HepG2 (cell line): ENCODE results near the gene REPS2. TPM values are rescaled to one million over a fixed set of nuclear protein-coding genes. Genes with fewer than 3 reads are reported as not detected.

ENCODE experiments used
- ATAC-seq: fragments of 200-7000 bp; cut with Tn5 transposase; 3 replicates; pipeline ENCODE4 v1.9.1; 2020; ENCODE audit warnings: mild to moderate bottlenecking, moderate library complexity
- BruUV-seq: library from RNA; stranded (reverse); fragments of 400-500 nt; replicated peaks from 2 replicates; lab custom pipeline; 2021; lab: Mats Ljungman, UMichigan
- CTCF ChIA-PET: fragments of 300-600 bp; formaldehyde crosslinking; extraction: SDS; loops from one replicate; lab custom pipeline; 2021; ENCODE audit warnings: low total read pairs, inconsistent platforms, low intra/inter-chr PET ratio; lab: Yijun Ruan, JAX
- POLR2A ChIA-PET: fragments of 350-600 bp; sonication (Branson Sonifier 250); formaldehyde crosslinking; loops from one replicate; lab custom pipeline; 2020; ENCODE audit warnings: antibody characterized with exemption, inconsistent platforms; lab: Yijun Ruan, JAX
- DNase-seq: peaks from one replicate; pipeline ENCODE4 v3.0.0-alpha.2; 2015; ENCODE audit warnings: low spot score
- FAIRE-seq: peaks from 3 replicates; lab custom pipeline; 2011; peaks lifted over from hg19 to GRCh38; lab: Jason Lieb, UNC
- H2AFZ ChIP-seq: one replicate; pipeline ENCODE4 v1.6.1; 2011; ENCODE audit warnings: low read length, inconsistent platforms
- H3K27ac ChIP-seq: fragments of 300-600 bp; 3 replicates; pipeline ENCODE4 v1.8.0; 2011; ENCODE audit warnings: mixed run types, mild to moderate bottlenecking, mixed read lengths, low read length, inconsistent platforms; ENCODE audit not compliant: insufficient read depth; ENCODE audit errors: extremely low read length
- H3K27me3 ChIP-seq, 2 experiments: fragments of 200-600 bp in 1 of 2; 2 replicates in 1 of 2; 3 replicates in 1 of 2; pipeline versions ENCODE4 v1.6.0 to v1.8.0; 2011; ENCODE audit warnings: low read length in 2 of 2, mild to moderate bottlenecking in 2 of 2, moderate library complexity in 2 of 2, inconsistent platforms in 1 of 2; ENCODE audit not compliant: insufficient read depth in 2 of 2, control insufficient read depth in 1 of 2
- H3K36me3 ChIP-seq, 2 experiments: fragments of 200-600 bp in 1 of 2; replicated peaks in 1 of 2; 2 replicates in 1 of 2; 3 replicates in 1 of 2; pipeline versions ENCODE4 v1.5.1 to v1.8.0; 2011; ENCODE audit warnings: low read length in 2 of 2, inconsistent platforms in 1 of 2; ENCODE audit not compliant: insufficient read depth in 2 of 2, control insufficient read depth in 1 of 2
- H3K4me1 ChIP-seq: 2 replicates; pipeline ENCODE4 v1.5.1; 2012; ENCODE audit warnings: low read length, inconsistent platforms; ENCODE audit not compliant: insufficient read depth
- H3K4me2 ChIP-seq: 2 replicates; pipeline ENCODE4 v1.6.0; 2011; ENCODE audit warnings: low read depth, low read length, inconsistent platforms
- H3K4me3 ChIP-seq, 3 experiments: fragments of 200-600 bp in 1 of 3; sonication (generic), shearing (Covaris generic) in 1 of 3; replicated peaks in 1 of 3; 2 replicates each; pipeline ENCODE4 v1.5.1; 2011 to 2016; ENCODE audit warnings: low read length in 3 of 3, inconsistent platforms in 2 of 3, low read depth in 2 of 3, mild to moderate bottlenecking in 2 of 3, control low read depth in 1 of 3, mixed read lengths in 1 of 3; ENCODE audit not compliant: insufficient read depth in 1 of 3
- H3K79me2 ChIP-seq: one replicate; pipeline ENCODE4 v1.6.1; 2011; ENCODE audit warnings: low read length, inconsistent platforms; ENCODE audit not compliant: insufficient read depth
- H3K9ac ChIP-seq: 2 replicates; pipeline ENCODE4 v1.6.0; 2011; ENCODE audit warnings: mild to moderate bottlenecking, low read depth, low read length, inconsistent platforms; ENCODE audit not compliant: insufficient read depth
- H3K9me3 ChIP-seq: 2 replicates; pipeline ENCODE4 v1.5.1; 2012; ENCODE audit warnings: mild to moderate bottlenecking, low read length
- H4K20me1 ChIP-seq: 2 replicates; pipeline ENCODE4 v1.6.0; 2011; ENCODE audit warnings: inconsistent platforms, mild to moderate bottlenecking, low read length, moderate library complexity; ENCODE audit not compliant: insufficient read depth
- CHD2 ChIP-seq: IDR thresholded peaks from 2 replicates; pipeline ENCODE4 v1.6.1; 2011; ENCODE audit warnings: low read depth, low read length, improper control_type of control experiment
- DMTF1 ChIP-seq: sonication (generic); formaldehyde crosslinking; IDR thresholded peaks from 2 replicates; pipeline ENCODE4 v1.4.0; 2020; ENCODE audit warnings: mild to moderate bottlenecking, missing genetic modification reagents
- SCMH1 ChIP-seq: sonication (generic); formaldehyde crosslinking; IDR thresholded peaks from 2 replicates; pipeline ENCODE4 v1.9.0; 2021; ENCODE audit warnings: missing genetic modification reagents, mild to moderate bottlenecking, borderline replicate concordance
- SOX13 ChIP-seq, 3 experiments: fragments of 450-650 bp in 1 of 3; sonication (generic) in 1 of 3; formaldehyde crosslinking in 1 of 3; IDR thresholded peaks in 2 of 3; conservative IDR thresholded peaks in 1 of 3; 2 replicates each; pipeline versions ENCODE4 v1.5.0 to v1.6.1; 2016 to 2020; ENCODE audit warnings: antibody characterized with exemption in 1 of 3, mild to moderate bottlenecking in 1 of 3, missing compliant biosample characterization in 1 of 3, missing genetic modification reagents in 1 of 3, moderate library complexity in 1 of 3
- ZNF350 ChIP-seq: sonication (generic); formaldehyde crosslinking; IDR thresholded peaks from 2 replicates; pipeline ENCODE4 v1.4.0; 2020; ENCODE audit warnings: mild to moderate bottlenecking, low read depth, missing genetic modification reagents, borderline replicate concordance
- ZNF383 ChIP-seq: sonication (generic); formaldehyde crosslinking; IDR thresholded peaks from 2 replicates; pipeline ENCODE4 v1.4.0; 2020; ENCODE audit warnings: missing genetic modification reagents, mild to moderate bottlenecking, borderline replicate concordance
- ZNF552 ChIP-seq: sonication (generic); formaldehyde crosslinking; IDR thresholded peaks from 2 replicates; pipeline ENCODE4 v1.9.0; 2022; ENCODE audit warnings: missing genetic modification reagents, mild to moderate bottlenecking, borderline replicate concordance
- WGBS: methylation state at CpG from one replicate; pipeline ENCODE4 v1.1.6; 2017; ENCODE audit warnings: low lambda C conversion rate; 5-methylcytosine and 5-hydroxymethylcytosine counted together
- in situ Hi-C: cut with HindIII; loops from 2 replicates; pipeline ENCODE4 v1.10.0; 2017; ENCODE audit warnings: low pct_unique_long_range_greater_than_20kb; ENCODE audit not compliant: extremely low pct_ligation_motif_present
- intact Hi-C: fragments of 100-400 bp; cut with micrococcal nuclease; formaldehyde crosslinking; loops from one replicate; pipeline ENCODE4 v1.10.0; 2022; ENCODE audit not compliant: unreplicated experiment
- polyA plus RNA-seq, 8 experiments: library from polyadenylated mRNA; depleted of rRNA in 3 of 8; stranded (reverse) in 7 of 8; unstranded in 1 of 8; fragments of >200 nt; fragmentation: Illumina TruSeq in 4 of 8; extraction: Trizol in 4 of 8; gene quantifications; 2 replicates each; pipeline versions ENCODE4 v1.2.1 to v1.2.3, GENCODE V29; 2011 to 2016; ENCODE audit warnings: low read depth in 4 of 8, missing spikeins in 1 of 8, mixed read lengths in 1 of 8; ENCODE audit not compliant: insufficient read depth in 1 of 8
- total RNA-seq, 5 experiments: library from RNA; depleted of rRNA; stranded (reverse); fragments of >200 nt; fragmentation: Illumina TruSeq; extraction: Trizol; gene quantifications; 2 replicates each; pipeline ENCODE4 v1.2.3, GENCODE V29; 2016; ENCODE audit warnings: low read depth in 1 of 5

REPS2 gene
- total and polyA plus RNA-seq, 2 of the 13 experiments (the other 11 are each of a cell fraction or from before 2014, with no cell fraction given) = 0.05 to 0.58 TPM

- Histone ChIP-seq H3K79me2 (no peaks in the 10 kb centered on the region), H3K27ac (no peak overlapping the region), H4K20me1 (no peaks in the 10 kb centered on the region), H3K4me1 (no peaks in the 10 kb centered on the region), H3K27me3 (no peaks in the 10 kb centered on the region), H3K9me3 (no peaks in the 10 kb centered on the region), H3K4me3 (no peak overlapping the region), H2AFZ (no peak overlapping the region), H3K36me3 (no peaks in the 10 kb centered on the region), H3K9ac (no peak overlapping the region), H3K4me2 (no peak overlapping the region)
- BruUV-seq = no TSS peak
- FAIRE-seq = no peak
- WGBS = 0% methylated on average over 1 of the region's 1 CpG
- ATAC-seq = no peak
- POLR2A ChIA-PET = no interaction called here
- TF ChIP-seq ZNF383 (CRISPR knock-in tag) (no peak), SCMH1 (CRISPR knock-in tag) (no peak), ZNF350 (CRISPR knock-in tag) (no peak), SOX13 (IDR thresholded peaks at IDR 0.05) (no peak), SOX13 (CRISPR knock-in tag; conservative IDR thresholded peaks at IDR 0.05 in 1 of 2, IDR thresholded peaks at IDR 0.05 in 1 of 2) (no peak), DMTF1 (CRISPR knock-in tag) (no peak)
- intact Hi-C loops = no loop called here
- in situ Hi-C loops = loop anchor here (10.0 kb wide), 1 partner anchor 216 kb away; no protein-coding TSS in a partner anchor
- no peak for DNase-seq
- CTCF ChIA-PET = no interaction called here
Measured at GRCh38 chrX:17040711-17041110, 94.3 kb downstream of the REPS2 start.

- DNase-seq (no peak), FAIRE-seq (no peak), ATAC-seq (no peak)
- Histone ChIP-seq H4K20me1 (no peaks in the 10 kb centered on the region), H3K4me2 (no peak overlapping the region), H3K27me3 (no peaks in the 10 kb centered on the region), H3K36me3 (no peaks in the 10 kb centered on the region), H3K4me3 (no peak overlapping the region), H3K4me1 (no peaks in the 10 kb centered on the region), H3K27ac (no peak overlapping the region), H3K9ac (no peak overlapping the region), H3K9me3 (no peaks in the 10 kb centered on the region), H2AFZ (no peak overlapping the region), H3K79me2 (no peaks in the 10 kb centered on the region)
- in situ Hi-C loops (loop anchor here (10.0 kb wide), 1 partner anchor 217 kb away; no protein-coding TSS in a partner anchor), intact Hi-C loops (no loop called here)
- ChIA-PET POLR2A (no interaction called here), CTCF (no interaction called here)
- no peak for TF ChIP-seq ZNF552 (CRISPR knock-in tag)
- no peak for TF ChIP-seq CHD2
- BruUV-seq = no TSS peak
Measured at GRCh38 chrX:17042037-17042436, 95.6 kb downstream of the REPS2 start.
